NCI-H82 (cell line): ENCODE data around the gene EDEM1.
"Not testable (repeated sequence)": the region's sequence is repeated elsewhere in the genome, so short reads cannot be mapped to it uniquely, and the experiment has no call there.

ENCODE experiments used
- DNase-seq: peaks from one replicate; lab custom pipeline; 2025; lab: John Stamatoyannopoulos, UW

Gene EDEM1

DNA sequence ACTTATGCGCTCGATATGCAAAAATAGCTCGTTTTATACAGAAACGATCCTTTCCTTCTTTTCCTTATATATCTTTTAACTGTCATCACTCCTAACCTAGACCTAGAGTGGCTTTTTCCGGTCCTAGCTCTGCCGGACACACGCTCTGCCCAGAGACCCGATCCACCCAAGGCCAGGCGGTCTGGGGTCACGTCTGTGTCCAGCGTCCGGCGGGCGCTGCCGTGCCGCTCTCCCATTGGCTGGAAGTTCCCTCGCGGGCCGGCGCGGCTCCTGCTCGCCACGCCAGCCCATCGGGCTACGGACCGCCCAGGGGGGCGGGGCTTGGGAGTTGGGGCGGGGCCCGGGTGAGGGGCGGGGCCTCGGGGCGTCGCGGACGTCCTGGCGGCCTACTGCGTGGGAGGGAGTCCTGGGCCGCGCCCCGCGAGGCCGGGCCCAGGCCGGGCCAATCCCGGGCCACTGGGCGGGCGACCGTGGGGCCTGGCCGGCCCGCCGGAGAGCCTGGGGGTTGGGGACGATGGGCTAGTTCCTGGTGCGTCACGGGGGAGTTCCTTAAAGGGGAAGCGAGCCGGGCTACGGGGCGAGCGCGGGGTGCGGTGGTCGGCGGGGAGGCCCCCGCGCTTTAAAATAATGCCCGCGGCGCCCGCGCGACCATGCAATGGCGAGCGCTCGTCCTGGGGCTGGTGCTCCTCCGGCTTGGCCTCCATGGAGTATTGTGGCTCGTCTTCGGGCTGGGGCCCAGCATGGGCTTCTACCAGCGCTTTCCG lies at the start of gene EDEM1:
Gene EDEM1 (plus strand): TSS at position 552 of the 764 bp plus-strand sequence. CDS start 99 bp downstream, at position 651.
- peak; percentile 91 for DNase-seq

DNA sequence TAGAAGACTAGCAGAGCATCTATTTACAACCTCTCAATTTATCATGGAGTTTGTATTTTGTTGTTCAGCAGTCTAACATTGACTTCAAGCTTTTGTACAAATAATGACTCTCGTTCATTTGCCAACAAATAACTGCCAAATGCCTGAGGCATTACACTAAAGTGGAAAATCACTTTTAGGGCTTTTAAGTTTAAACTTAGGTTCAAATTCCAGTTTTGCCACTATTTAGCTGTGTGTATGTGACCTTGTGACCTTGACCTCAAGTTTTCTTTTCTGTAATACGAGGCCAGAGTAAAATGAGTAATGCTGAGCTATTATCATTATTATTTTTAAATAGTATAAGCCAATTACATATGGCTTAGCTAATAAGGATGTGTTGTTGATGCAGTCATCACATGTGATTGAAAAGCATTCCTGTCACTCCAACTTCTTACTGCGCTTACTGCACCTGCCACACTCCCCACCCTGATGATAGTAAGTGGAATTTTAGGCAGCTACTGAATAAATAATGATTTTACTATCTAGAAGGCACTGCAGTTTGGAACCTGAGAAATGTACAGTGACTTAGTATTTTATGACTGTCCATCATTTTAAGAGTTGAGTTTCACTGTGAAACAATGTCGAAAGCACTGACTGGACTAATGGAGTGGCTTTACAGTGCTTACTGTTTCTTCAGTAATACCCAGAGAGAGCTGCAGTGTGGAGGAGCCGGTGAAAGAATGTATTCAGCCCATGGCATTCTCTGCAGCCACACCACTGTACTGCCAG lies 49.1 kb upstream of the EDEM1 start:
- DNase-seq, result peak; percentile 8

DNA sequence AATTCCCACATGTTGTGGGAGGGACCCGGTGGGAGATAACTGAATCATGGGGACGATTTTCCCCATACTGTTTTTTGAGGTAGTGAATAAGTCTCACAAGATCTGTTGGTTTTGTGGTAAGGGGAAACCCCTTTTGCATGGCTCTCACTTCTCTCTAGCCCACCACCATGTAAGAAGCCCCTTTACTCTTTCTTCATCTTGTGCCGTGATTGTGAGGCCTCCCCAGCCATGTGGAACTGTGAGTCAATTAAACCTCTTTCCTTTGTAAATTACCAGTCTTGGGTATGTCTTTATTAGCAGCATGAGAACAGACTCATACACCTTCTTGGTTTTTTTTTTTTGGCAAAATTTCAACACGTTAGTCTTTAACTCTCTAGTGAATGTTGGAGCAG lies 47.3 kb upstream of the EDEM1 start:
- no peak for DNase-seq

DNA sequence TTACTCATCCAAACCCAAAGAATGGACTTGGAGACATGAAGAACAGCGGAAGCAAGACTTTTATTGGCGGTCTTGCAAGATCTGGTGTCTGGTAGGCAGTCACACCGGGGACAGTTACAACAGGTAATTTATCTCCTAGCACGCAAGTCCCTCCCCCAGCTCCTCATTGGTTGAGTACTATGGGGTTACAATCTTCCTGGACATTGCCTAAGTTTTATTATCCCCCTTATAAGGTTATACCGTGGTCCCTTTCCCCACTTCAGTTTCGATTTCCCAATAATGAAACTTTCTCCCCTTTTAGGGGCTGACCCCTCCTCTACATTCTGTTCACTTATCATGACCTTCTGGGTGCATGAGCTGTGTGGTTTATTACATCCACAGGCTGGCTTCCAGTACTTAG lies 46.7 kb upstream of the EDEM1 start:
- DNase-seq, result no peak

DNA sequence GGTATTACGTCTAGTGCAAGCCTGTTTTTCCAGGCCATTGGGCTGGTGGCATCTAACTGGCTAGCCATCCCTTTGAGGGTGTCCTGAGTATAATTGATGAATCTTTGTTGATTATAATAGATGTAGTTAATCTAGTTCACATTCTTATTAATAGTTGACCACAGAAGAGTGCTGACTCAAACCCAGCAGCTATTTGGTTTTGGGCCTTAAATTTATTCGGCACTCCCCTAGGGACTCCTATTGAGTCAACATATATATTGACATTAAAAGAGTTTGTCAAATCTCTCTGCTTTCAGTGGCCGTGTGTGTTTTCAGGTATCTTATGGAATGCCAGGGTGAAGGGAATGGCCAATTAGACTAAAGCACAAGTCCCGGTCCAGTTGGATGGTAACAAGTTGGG lies 45.7 kb upstream of the EDEM1 start:
- no peak for DNase-seq

DNA sequence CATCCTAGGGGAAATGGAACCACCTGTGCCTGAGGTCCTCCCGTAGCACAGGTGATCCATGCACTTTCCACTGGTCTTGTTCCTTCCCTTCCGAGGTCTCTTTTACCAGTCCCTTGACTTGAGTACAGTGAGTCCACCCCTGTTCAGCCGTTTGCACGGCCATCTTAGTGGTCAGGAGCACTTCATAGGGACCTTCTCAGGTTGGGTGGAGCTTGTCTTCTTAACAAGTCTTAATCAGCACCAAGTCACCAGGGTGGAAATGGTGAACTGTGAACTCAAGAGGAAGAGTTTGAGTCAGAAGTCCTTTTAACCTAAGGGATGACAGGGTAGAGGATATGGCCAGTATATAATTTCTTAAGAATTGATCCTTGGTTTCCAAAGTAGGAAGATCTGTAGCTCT lies 44.0 kb upstream of the EDEM1 start:
- DNase-seq, result no peak

DNA sequence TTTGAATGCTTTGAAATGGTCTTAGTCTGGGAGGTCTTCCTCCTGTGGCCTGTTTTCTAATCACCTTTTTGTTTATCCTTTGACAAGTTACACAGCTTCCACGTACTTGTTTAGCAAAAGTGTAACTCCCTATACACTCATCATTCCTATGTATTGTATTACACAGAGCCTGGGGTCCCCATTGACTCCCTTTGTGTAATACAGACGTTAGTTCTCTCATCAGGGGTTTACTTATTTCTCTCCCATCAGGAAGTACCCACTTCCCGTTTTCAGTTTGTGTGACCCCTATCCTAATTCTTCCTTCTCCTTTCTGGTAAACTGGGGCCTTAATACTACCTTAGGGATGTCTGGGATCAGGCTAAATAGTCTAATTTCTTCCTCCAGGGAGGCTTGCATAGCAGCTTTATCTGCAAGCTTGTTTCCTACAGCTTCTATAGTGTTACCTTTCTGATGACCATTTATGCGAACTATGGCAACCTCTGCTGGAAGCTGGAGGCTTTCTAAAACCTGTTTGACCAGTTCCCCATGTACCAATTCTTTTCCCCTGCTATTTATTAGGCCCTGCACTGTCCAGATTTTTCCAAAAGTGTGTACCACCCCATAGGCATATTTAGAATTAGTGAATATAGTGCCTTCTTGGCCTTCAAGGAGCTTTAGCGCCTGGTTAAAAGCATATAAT lies 43.1 kb upstream of the EDEM1 start:
- DNase-seq, result no peak

DNA sequence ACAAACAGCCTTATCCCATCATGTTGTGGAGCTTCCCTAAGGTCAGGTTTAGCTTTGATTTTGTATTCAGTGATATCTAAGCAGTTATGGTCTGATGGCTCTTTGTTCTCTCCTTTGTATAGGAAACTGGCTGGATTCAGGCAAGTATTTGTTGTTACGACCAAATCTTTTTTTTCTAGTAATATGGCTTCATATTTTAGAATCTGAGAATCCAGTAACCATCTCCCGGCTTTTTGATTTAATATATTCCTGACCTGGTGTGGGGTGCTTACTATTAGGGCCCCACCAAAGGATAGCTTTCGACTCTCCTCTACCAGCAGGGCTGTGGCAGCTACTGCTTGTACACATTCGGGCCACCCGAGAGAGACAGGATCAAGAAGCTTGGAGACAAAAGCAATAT lies 42.4 kb upstream of the EDEM1 start:
- no peak for DNase-seq

DNA sequence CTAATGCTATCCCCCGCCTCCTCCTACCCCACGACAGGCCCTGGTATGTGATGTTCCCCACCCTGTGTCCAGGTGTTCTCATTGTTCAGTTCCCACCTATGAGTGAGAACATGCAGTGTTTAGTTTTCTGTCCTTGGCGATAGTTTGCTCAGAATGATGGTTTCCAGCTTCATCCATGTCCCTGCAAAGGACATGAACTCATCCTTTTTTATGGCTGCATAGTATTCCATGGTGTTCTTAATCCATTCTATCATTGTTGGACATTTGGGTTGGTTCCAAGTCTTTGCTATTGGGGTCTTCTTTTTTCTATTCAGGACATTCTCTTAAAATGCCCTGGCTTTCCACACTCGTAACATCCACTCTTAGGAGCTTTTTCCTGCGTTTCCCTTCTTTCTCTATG lies 40.4 kb upstream of the EDEM1 start:
- DNase-seq, result not testable (repeated sequence)

DNA sequence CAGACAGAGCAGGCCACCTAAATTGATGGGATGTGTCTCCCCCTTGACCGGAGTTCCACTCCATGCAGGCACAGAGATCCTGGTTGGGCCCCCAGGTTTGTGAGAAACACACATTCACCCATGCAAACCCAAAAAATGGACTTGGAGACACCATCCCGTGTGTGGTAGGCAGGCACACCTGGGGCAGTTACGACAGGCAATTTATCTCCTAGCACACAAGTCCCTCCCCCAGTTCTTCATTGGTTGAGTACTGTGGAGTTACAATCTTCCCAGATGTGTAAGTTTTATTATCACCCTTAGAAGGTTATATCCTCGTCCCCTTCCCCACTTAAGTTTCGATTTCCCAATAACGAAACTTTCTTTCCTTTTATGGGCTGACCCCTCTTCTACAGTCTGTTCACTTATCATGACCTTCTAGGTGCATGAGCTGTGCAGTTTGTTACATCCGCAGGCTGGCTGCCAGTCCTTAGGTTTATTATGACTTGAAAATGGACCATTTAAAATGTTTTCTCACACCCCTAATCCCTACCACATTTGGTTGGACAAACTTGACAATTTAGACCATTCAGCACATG lies 38.1 kb upstream of the EDEM1 start:
- DNase-seq, result no peak

DNA sequence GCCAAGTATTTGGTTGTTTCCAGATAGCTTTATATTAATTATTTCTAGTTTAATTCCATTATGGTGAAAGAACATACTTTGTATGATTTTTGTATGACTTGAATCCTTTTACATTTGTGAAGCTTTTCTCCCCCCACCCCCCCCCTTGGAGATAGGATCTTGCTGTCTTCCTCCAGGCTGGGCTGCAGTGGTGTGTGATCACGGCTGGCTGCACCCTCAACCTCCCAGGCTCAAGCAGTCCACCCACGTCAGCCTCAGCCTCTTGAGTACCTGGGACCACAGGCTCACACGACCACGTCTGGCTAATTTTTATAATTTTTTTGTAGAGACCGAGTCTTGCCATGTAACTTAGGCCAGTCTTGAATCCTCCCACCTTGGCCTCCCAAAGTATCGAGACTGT lies 35.9 kb upstream of the EDEM1 start:
- no peak for DNase-seq

DNA sequence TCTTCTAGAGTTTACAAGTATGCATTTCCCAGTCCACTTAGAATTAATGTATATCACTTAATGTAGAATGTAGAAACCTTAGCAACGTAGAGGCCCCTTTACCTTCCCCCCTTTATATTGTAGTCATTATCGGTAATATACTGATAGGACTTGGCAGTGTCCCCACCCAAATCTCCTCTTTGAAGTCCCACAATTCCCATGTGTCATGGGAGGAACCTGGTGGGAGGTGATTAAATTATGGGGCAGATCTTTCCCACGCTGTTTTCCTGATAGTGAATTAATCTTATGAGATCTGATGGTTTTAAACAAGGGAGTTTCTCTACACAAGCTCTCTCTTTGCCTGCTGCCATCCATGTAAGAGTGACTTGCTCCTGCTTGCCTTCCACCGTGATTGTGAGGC lies 34.4 kb upstream of the EDEM1 start:
- no peak for DNase-seq

DNA sequence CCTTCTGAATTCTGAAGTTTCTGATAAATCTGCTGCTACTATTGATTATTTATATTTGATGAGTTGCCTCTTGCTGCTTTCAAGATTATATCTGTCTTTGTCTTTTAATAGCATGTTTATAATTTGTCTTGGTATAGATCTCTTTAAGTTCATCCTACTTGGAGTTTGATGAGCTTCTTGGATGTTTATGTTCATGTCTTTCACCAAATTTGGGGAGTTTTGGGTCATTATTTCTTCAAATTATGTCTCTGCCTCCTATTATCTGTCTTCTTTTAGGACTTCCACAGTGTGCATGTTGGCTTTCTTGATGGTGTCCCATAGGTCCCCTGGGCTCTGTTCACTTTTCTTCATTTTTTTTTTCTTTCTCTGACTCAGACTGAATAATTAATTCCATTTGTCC lies 32.3 kb upstream of the EDEM1 start:
- DNase-seq, result no peak

DNA sequence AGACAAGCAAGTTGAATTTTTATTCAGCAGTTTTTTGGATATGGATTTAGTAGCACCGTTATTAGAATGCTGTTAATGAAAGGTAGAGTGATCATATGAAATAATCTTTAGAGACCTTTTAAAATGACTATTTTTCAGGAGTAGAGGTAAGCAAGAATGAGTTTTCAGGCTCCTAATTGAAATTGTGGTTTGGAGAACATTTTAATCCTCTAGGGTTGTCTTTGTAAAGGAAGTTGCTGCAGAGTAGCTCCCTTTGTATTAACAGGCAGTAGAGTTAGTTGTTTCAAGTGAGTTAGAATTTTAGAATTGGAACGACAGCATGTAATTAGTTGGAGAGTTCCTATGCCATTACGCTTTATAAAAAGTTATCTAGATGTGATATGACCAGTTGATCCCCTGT lies 27.2 kb upstream of the EDEM1 start:
- no peak for DNase-seq

DNA sequence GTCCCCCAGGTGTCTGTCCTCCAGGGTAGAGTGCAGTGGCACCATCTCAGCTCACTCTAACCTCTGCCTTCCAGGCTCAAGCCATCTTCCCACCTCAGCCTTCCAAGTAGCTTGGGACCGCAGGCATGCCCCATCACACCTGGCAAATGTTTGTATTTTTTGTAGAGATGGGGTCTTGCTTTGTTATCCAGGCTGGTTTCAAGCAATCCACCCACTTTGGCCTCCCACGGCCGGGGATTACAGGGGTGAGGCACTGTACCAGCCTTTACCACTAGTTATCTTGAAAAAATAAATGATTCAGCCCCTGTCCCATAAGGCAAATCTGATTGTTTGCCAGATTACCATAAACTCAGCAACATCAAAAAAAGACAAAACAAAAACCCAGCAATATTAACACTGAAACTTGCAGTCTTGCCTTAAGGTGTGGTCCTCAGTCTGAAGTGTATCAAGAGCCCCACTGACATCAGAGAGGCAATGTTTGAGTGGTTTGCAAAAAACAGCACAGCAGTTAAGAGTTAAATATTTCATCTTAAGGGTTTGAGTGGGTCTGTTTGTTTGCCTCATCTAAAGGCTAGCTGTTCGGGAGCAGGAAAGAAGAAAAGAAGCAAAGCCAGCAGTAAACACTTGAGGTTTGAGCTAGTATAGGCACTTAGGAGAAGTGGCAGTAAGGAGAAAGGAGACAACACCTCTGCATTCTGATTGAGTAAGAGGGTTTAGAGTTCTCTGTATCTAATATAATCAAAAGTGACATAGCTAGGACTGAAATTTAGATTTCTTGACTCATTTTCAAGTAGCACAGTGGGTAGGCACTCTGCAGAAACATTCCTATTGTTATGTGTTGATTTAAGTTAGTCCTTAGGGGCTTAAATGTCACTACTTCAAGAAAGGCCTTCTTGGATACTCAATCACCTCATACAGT lies 26.3 kb upstream of the EDEM1 start:
- no peak for DNase-seq

DNA sequence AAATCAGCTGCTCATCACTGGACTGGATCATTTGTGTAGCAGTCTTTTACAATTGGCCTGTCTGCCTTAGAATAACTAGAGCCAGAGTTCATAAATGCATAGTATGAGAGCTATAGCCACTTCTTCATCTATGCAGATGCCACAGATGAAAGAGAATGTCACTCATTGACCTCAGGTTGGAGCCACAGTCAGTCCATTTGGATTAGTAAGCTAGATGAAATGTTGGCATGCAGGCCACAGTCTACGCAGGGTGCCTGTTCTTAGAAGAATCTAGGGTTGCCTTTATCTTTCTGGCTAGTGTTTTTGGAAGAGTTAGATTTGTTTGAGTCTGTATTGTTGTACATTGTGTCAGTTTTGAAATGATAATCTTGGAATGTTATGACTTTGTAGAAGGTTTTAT lies 25.4 kb upstream of the EDEM1 start:
- no peak for DNase-seq

DNA sequence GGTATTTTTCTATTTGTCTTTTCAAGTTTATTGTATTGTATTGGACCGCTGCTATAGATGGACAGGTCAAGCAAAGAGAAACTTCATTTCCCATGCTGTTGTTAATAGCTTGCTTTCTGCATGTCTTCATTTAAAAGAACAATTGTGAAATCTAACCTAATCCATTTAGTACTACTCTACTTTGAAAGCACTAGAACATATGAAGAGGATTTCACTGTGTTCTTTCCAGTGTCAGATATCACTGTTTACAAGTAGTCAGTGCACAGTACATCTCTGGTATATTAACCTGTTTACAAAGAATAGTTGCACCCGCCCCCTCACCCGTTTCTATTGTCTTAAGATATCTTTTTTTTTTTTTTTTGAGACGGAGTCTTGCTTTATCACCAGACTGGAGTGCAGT lies 21.8 kb upstream of the EDEM1 start:
- DNase-seq, result peak; percentile 22

DNA sequence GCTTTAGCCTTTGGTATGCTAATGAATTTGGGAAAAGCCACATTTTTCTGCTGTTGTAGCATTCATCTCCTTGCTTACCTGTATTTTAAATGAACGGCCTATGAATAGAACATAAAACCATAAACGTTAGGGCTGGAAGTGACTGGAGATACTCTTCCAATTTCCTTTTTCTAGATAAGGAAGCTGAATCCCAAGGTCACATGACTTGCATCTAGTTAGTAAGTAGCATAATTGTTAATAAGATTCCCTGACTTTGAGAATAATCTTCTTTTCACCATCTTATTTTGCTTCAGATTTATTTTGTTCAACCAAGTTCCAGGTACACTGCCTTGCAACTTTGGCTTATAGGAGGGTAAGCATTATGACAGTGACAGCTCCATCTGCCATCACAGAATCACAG lies 20.7 kb upstream of the EDEM1 start:
- DNase-seq, result peak; percentile 20

DNA sequence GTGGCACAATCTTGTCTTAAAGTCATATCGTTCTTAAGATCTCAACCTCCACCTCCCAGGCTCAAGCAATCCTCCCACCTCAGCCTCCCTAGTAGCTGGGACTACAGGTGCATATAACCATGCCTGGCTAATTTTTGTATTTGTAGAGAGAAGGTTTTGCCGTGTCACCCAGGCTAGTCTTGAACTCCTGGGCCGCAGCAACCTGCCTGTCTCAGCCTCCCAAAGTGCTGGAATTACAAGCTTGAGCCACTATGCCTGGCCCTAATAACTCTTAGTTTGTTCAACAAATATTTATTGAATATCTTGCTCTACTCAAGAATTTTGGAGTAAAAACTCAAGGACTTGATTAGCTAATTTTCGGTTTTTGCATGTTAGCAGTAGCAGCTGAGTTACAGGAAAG lies 19.4 kb upstream of the EDEM1 start:
- no peak for DNase-seq

DNA sequence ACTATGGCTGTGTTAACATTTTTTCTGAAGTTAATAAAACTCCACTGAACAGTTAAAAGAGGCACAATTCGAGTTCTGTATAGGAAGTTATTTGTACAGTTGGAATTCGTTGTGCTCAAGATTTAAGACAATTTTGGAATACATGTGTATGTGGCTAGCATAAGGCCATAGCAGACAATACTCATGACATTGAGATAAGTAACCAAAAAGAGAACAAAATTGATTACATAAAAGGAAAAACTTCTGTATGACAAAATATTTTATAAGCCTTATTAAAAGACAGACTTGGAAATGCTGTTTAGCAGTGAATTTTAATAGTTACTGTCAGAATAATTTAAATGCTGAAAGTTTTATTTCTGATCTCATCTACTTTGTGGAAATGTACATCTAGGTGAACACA lies 17.7 kb upstream of the EDEM1 start:
- DNase-seq, result no peak

DNA sequence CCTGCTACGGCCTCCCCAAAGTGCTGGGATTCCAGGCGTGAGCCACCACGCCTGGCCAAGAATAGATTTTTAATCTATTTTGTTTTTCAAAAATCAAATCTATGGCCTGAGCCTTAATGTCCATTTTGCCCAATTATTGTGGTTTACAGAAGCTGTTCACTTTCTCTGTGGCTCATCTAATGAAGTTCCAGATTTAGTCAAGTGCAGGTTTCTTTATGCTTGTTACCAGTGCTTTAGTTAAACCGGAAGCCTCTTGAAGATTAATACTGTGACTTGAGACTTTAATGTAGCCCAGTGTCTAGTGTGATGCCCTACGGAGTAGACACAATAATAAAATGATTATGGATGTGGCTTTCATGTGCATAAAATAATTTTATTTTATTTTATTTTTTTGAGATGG lies 16.5 kb upstream of the EDEM1 start:
- DNase-seq, result no peak

DNA sequence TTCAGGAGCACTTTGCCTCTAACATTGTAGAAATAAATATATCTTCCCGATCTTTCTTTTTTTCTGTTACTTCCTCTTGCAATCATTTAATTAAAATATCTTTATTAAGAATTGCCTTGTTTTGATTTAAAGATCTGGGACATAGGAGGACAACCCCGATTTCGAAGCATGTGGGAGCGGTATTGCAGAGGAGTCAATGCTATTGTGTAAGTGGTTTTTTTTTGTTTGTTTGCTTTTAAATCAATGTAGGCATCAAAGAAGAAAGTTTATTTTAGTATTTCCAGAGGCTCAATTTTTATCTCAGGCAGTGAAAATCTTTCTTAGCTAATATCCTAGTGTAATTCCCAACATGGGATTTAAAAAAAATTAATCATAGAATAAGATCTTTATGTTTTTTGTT lies 15.5 kb upstream of the EDEM1 start:
- no peak for DNase-seq
